Panc1 (cell line): ENCODE results near the gene DHRS13.

Experiments
- REST ChIP-seq, 2 experiments: IDR thresholded peaks; 2 replicates each; pipeline ENCODE4 v1.6.1; 2011 to 2012; ENCODE audit warnings: low read depth in 2 of 2, control low read depth in 1 of 2, low read length in 1 of 2, mild to moderate bottlenecking in 1 of 2, moderate library complexity in 1 of 2; ENCODE audit not compliant: insufficient read depth in 1 of 2
- TF ChIP-seq, protein P1 (sequence below): fragments of 450-650 bp; IDR thresholded peaks from 2 replicates; pipeline ENCODE4 v1.5.1; 2017; ENCODE audit warnings: mild to moderate bottlenecking

DNA sequence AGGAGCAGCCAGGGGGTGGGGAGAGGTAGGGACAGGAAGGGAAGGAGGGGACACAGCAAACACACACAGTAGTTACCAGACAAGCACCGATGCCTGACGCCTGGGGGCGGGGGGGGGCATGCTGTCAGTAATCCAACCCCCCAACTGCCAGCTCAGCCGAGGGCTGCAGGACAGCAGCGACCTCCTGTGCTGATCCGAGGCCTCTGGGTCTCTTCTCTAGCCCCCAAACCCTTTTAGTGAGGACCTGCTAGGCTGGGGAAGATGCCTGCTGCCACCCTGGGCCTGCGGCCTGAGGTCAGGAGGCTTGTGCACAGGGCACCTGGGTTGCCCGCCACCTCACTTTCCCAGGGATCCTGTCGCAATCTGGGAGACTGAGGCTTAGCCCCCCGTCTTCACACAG lies 16.9 kb downstream of the DHRS13 start:
- TF ChIP-seq, protein P1, sequence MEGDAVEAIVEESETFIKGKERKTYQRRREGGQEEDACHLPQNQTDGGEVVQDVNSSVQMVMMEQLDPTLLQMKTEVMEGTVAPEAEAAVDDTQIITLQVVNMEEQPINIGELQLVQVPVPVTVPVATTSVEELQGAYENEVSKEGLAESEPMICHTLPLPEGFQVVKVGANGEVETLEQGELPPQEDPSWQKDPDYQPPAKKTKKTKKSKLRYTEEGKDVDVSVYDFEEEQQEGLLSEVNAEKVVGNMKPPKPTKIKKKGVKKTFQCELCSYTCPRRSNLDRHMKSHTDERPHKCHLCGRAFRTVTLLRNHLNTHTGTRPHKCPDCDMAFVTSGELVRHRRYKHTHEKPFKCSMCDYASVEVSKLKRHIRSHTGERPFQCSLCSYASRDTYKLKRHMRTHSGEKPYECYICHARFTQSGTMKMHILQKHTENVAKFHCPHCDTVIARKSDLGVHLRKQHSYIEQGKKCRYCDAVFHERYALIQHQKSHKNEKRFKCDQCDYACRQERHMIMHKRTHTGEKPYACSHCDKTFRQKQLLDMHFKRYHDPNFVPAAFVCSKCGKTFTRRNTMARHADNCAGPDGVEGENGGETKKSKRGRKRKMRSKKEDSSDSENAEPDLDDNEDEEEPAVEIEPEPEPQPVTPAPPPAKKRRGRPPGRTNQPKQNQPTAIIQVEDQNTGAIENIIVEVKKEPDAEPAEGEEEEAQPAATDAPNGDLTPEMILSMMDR: no peak
- no peak for TF ChIP-seq REST (IDR thresholded peaks at IDR 0.05; ENCODE audit: insufficient read depth in 1 of 2, low read depth in 2 of 2, low read length in 1 of 2)
